Stromal cell of bone marrow (primary cell): ENCODE measurements around the gene UBASH3A.
A peak's percentile ranks its signal among the peaks of the same experiment; 100 is the strongest.

ENCODE experiments used
- DNase-seq: peaks from one replicate; pipeline ENCODE4 v3.0.0-alpha.2; 2012; ENCODE audit warnings: low read depth

The UBASH3A gene

DNA sequence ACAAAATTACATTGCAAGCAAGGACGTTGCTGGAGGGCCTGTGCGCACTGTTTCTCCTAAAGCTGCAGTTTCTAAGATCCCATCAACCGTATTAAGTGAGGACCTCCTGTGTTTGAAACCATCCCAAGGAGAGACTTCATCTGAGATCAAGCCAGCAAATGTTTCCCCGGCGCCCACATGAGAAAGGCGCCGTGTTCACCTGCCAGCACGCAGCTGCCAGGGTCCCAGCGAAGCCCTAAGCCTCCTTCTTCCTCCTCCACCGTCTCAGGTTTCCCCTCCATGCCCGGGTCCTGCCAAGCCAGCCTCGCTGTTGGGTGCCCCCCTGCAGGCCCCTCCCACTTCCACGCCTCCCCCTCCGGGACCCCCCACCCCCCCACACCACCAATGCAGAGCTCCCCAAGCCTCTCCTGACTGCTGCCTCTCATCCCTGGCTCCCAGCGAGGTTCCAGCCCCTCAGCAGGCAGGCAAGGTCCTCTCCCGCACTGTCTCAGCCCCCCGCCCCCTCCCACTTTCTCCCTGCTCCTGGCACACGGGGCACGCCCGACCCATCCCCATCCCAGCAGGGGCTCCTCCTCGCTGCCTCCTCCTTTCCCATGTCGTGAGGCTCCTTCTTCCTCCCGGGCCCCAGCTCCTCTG, 28.7 kb upstream of the UBASH3A start:
- DNase-seq = no peak

DNA sequence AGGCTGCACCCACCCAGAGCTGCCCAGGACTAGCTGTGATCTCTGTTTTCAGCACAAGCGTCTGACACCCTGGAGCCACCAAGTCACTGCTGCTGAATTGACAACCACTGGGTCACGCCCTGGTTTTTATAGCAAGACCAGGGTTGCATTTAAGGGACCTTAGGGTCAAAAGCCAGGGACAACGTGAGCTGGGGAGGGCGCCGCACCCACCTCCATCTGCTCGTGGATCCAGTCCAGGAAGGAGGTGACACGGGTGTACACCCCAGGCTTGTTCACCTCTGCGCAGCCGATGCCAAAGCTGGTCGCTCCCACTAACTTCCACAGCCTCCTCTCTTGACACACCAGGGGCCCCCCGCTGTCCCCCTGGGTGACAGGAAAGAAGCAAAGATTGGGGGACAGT, 28.2 kb upstream of the UBASH3A start:
- DNase-seq = no peak

DNA sequence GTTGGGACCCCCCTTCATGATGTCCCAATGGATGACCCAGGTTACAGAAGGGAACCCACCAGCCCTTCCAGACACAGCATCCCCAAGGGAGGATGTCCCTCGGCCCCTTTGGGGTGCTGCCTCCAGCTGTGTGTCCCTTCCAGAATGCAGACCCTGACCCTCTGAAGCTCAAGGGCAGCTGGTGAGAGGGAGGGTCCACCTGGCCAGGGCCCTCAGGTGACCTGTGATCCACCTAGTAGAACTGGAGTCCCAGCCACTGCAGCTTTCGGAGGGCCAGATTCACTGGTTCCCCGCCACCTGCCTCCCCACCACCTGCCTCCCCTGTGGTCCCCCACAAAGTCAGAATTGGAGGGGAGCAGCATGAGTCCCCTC, 27.8 kb upstream of the UBASH3A start:
- no peak for DNase-seq

DNA sequence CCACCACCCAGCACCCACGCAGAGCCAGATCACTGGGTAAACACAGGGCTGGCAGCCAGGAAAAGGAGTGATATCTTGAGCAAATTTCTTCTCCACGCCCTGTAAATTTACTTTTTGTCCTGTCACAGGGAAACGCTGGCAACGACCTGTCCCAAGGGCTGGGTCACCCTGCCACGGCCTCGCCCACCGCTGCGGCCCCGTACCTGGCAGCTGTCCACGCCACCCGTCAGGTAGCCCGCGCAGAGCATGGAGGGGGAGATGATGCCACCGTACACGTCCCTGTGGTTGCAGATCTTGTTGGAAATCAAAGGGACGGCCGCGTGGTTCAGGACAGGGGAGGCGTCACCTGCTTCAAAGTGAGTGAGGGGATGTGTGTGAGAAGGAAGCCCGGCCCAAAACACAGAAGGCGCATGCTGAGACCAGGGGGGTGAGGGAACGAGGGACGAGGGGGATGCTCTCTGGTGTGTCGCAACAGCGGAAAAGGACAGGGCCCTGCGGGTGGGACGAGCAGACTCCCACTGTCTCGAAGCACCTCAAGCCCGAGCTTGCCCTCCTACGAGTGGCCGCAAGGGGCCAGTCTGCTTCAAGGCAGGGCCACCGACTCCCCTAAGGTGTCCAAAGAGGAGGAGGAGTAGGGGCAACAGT, 27.2 kb upstream of the UBASH3A start:
- no peak for DNase-seq

DNA sequence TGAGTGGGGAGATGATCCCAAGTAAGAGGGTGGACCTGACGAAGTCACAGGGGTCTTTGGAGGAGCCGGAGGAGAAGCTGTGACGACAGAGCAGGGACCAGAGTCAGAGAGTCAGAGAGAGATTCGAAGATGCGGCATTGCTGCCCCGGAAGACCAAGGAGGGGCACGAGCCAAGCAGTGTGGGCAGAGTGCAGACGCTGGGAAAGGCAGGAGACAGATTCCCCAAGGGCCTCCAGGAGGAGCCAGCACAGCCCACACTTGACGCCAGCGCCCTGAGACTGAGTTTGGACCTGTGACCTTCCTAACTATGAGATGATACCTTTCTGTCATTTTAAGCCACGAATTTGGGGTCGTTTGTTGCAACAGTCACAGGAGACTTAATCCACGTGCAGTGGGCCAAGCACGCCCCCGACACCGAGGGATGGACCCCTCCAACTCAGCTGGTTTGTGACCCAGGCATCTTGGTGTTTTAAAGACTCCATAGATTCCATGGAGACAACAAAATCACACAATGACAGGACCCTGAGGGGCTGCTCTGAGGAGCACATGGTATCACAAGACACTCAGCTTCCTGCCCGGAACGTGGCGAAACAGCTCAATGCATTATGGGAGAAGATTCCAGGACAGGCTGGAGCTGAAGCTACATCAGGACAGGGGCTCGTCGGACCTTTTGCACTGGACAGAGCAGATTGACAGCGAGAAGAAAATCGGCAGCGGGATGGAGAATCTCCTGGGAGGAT, 26.3 kb upstream of the UBASH3A start:
- DNase-seq = no peak

DNA sequence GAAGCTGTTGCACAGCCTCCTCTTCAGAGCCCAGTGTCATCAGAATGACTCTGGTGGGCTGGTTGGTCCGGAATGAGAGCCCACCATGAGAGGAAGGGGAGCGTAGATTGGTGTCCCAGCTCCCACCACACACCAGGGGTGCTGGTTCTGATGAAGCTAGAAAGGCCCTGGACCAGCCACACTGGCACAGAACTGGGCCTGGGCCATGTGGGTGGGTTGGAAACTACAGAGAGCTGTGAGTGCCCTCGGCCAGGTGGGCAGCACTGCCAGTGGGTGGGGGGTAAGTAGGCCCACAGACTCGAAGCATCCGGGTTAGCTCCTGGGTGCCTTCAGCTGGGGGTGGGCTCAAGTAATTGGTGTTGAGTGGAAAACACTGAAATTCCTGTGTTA, 25.8 kb upstream of the UBASH3A start:
- DNase-seq = no peak

DNA sequence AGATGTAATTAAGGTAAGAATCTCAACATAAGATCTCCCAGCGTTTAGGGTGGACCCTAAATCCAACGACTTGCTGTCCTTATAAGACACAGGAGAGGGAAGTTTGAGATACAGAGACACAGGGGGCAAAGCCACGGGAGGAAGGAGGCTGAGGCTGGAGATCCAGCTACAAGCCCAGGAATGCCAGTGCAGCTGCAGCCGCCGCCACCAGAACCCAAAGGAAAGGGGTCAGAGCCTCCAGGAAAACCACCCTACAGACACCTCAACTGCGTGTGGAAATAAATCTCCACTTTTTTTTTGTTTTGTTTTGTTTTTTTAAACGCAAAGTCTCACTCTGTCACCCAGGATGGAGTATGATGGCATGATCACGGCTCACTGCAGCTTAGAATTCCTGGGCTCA, 25.3 kb upstream of the UBASH3A start:
- no peak for DNase-seq

DNA sequence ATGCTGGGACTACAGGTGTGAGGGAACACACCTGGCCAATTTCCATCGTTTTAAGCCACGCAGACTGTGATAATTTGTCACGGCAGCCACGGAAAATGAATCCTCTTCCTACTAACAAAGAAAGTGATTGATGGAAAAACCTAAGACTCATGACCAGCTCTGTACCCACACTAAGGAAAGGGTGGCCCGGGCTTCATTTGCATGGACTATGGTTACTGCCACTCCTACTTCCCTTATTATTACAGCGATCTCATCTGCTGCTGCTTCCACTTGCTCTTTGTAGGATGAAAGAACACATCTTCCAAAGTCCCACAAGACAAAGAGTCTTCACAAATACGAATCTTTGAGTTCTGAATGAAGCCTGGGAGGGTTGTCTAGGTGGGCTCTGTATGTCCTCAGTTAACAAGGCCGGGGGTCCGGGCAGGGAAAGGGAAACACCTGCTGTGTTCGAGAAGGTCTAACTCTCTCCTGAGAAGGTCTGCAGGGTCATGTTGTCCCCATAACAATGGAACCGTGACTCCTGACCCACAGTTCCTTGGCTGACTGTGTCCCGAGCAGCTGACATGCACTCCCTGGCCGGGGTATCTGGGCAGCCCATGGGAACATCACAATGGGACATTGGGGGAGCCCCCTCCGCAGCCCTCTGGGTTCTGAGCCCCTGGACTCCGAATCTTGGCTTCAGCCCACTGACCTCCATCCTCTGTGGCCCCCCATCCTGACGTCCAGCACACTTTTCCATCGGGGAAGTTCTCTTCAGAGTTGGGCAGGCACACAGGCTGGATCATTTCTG, 24.1 kb upstream of the UBASH3A start:
- DNase-seq = no peak

DNA sequence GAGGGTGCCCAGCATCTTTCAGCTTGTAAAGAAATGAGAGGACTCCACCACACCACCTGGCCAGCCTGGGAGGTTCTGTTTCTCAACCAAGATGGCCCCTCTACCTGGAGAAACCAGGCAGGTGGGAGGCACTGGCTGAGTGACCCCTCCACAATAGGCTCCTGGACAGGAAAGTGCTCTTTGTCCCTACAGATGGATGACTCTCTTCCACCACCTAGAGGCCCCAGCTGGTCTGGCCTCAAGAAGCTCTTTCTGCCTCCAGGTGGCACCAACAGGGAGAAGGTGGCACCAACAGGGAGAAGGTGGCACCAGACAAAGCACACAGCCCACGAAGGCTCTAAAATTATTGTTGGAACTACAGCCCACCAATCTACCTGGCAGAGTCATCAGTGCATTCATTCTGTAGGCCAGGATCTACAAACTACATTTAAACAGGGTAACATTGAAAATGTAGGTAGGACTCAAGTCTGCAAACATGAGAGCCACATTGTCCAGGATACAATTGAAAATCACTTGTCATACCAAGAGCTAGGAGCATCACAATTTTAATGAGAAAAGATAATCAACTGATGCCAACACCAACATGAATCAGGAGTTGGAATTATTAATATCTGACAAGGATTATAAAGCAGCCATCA, 22.2 kb upstream of the UBASH3A start:
- peak; percentile 3 for DNase-seq

DNA sequence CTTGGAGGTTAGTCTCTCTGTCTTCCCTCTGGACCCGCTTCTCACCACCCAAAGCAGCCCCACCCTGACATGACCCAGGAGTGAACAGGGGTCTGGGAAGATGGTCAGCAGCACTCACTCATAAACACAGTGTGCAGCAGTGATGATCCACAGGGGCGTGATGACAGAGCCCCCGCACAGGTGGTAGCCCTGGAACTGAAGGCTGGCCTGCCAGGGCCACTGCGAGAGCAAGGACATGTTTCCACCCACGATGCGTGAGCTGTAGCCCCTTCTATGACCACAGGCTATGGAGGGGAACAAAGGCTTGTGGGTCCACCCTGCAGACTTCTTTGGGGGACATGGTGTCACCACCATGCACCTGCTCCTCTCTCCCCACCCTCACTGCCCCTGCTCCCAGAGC, 20.8 kb upstream of the UBASH3A start:
- DNase-seq = no peak

DNA sequence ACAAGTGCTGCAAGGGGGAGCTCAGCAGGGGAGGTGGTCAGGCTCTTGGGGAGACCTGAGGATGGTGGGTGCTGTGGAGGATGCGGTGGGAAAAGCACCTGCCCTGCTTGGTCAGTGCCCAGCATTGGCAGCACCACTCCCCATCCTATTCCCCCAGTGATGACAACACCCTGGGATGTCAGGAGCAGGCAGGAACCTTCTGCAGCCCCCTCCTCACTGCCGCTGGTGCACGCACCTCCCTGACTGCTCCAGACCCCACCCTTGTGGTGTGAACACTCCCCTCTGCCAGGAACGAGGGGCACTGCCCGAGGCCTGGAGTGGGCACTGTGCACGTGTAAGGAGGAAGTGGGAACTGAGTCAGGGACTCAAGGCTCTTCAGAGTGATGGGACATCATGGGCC, 20.4 kb upstream of the UBASH3A start:
- DNase-seq = no peak

DNA sequence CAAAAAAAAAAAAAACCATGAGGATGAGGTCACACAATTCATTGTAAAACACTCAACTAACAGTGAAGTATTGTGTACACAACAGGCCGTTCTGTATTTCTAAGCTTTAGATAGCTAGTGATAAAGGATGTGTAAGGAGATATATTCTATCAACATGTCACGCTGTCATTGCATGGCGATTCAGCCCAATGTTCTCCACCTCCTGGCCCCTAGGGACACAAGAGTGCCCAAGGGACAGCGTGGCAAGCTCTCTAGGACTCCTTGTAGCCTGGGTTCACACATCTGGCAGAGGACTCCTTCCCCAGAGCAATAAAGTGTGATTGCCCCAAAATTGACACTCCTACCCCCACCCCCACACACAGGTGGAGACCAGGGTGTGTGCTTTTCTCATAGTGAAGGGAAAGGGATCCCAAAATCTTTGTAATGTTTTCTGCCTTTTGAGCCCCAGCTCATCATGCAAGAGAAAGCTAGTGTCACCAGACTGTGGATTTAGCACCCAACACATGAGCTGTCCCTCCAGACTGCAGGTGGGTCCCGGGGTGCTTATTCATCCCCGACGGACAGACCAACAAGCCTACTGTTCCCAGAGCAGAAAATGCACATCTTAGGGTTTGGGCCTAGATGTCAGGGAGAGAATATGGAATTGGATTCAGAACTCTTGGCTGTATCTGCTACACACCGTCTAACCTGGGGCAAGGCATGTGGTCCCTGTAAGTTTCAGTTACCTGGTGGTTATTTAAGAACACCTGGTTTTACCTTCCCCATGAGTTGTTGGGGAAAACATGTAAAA, 19.4 kb upstream of the UBASH3A start:
- no peak for DNase-seq

DNA sequence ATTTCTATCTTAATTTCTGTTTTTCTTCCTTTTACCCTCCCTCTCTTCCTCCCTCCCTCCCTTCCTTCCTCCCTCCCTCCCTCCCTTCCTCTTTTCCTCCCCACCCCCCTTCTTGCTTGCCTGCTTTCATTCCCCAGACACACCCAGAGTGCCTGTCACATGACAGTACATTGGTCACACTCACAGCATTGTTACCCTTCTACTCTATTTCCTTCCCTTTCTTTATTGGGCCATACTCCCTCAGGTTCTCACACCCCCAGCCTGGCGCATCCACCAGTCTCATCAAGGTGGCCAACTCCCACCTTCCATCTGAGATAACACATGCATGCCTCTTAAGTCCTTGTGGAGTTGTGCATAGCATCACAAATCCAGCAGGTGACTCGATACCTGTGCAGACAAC, 18.7 kb upstream of the UBASH3A start:
- DNase-seq = no peak

DNA sequence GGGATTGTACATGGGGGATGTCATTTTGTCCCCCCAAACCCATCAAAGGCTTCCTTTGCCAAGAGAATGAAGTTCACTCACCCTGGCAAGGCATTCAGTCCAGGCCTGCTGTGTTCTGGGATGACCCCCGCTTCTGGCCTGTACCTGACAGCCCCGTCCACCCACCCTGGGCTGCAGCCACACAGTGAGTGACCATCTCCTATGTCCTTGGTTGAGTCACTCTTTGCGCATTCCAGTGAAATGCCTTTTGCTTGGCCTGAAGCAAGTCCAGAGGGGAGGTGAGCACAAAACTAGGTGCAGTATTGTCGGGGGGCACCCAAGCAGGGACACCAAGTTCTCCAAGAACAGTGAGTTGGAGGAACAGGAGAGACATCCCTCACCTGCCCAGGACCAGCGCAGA, 18.1 kb upstream of the UBASH3A start:
- no peak for DNase-seq

DNA sequence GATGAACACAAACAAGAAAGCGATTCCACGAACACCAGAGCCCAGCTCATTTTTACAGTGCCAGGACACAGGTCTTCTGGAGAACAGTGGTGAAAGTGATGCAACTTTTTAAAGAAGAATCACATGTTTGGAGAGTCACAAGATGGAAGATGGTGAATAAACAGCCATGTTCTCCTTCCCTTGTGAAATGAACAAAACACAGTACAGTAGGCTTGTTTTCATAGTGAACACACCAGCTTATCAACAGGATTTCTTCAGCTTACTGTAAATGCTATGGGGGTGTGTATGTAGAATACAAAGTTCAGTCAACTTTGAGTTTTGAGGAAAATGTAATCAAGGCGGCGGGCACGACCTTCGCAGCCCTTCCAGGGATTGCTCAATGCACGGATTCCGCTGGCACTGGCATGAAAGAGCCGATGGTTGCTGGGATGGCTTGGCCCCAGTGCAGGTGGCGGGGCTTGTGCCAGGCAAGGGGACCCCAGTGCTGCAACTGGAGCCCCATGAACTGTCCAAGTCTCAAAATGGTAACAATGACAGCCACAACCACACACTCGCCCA, 17.6 kb upstream of the UBASH3A start:
- DNase-seq = no peak

DNA sequence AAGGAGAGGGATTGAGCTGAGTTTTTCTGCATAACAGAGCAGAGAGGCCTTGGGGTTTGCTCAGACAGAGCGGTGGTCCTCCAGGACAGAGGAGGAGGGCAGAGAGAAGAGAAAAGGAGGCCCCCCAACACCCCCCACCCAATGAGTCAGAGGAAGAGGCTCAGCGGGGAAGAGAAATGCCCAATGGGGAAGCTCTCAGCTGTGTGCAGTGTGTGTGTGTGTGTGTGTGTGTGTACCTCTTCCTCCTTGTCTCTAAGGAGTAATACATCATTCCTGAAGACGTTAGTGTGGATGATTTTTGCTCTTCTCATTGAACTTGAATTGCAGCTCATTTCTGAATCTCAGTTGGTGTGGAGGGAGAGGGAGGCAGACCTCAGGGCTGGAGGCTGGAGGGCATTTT, 16.5 kb upstream of the UBASH3A start:
- no peak for DNase-seq

DNA sequence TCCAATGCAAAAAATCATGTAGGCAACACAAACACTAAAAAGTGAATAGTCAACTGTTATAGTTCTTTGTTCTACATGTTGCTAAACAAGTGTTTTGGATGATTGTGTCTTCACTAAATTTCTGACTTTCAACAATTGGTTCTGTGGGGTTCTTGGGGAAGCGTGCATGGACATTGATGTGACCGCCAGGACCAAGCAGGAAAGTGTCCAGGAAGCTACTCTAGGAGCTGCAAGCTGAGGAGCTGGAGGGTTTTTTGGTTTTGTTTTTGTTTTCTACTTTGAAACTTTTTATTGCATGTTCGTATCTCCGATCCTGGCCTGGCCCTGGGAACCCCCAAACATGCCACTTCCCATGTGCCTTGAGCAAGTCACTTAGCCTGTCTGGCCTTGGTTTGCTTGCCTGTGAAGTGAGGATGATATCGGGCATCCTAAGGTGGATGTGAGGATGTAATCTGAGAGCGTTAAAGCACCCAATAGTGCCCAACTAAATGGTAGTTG, 15.8 kb upstream of the UBASH3A start:
- DNase-seq = no peak

DNA sequence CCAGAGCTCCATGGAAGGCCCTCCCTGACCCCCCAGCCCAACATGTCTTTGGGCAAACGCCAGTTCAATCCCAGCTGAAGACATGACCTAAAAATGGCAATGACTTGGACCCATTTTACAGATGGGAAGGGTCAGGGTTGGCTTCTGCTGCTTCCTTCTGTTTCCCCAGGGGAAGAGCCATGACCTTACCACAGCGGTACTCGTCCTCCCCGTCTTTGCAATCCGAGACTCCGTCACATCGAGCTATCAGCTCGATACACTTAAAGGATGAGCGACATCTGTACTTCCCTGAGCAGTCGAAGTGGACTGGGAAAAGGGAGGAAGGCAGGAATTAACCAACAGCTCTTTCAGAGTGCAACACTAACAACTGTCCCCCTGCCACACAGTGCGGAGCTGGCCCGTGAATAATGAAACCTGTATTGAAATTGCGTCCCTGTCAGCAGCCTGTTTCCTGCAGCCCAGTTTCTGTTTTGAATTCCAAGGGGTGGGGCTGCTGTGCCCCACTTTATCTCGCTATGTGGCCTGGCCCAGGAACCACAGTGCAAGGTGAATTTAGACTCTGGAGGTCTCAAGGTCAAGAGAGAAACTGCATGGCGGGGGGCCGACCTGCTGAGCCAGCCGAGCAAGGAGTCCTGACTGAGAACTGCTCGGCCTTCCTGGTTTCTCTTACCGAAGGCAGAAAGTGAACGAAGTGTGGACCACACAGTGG, 14.8 kb upstream of the UBASH3A start:
- DNase-seq = no peak

DNA sequence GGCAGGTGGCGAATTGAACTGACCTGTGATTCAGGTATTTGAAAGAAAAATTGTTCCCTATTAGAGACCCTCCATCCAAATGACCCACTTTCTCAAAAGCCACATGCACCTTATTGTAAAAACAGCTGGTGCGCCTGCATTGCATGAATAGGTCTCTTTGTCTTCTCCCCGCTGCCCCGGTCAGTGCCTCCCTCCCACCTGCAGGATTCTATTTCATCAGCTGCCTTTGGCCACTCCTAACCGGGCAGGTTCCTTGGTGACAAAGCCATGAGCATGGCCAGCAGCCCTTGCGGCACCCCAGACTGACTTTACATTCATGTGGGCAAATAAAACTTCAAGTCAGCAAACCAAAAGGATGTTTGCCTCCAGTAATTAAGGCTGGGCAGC, 14.3 kb upstream of the UBASH3A start:
- no peak for DNase-seq

DNA sequence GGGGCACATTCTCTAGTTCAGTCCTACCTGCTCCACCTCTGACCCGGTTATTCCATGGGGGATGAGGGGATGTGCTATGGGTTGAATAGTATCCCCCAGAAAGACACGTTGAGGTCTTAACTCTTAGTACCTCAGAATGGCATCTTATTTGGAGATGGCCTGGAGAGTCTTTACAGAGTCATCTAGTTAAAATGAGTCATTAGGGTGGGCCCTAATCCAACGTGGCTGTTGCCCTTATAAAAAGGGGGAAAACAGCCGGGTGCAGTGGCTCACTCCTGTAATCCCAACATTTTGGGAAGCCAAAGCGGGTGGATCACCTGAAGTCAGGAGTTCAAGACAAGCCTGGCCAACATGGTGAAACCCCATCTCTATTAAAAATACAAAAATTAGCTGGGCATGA, 13.5 kb upstream of the UBASH3A start:
- DNase-seq = no peak
